ENCODE data around the gene BDKRB1. TPM values are rescaled to one million over a fixed set of nuclear protein-coding genes. Genes with fewer than 3 reads are reported as not detected.

Gene BDKRB1
- total and polyA plus RNA-seq, 10 of the 15 experiments (the other 5 are each of a cell fraction or from before 2014, with no cell fraction given) = 0.21 TPM; not detected in 9

- WGBS (ENCODE audit: insufficient coverage, insufficient replicate concordance, low lambda C conversion rate, missing lambda C conversion rate) = 26% methylated on average over 4 of the region's 4 CpGs
- H2AFZ ChIP-seq (ENCODE audit: control insufficient read depth, low read depth, low read length) = no peak overlapping the region
- no peak overlapping the region for H3K4me3 ChIP-seq
- H3K27ac ChIP-seq (ENCODE audit: control insufficient read depth, insufficient read depth) = no peak overlapping the region
- RAD21 ChIA-PET (ENCODE audit: unreplicated experiment) = interaction anchor here (0.6 kb wide), 1 partner anchor 9 kb away, joined by 3 read pairs; no protein-coding TSS in a partner anchor
- H3K9ac ChIP-seq (ENCODE audit: control insufficient read depth, insufficient read depth, low read length) = no peak overlapping the region
- H3K9me3 ChIP-seq (replicated peaks; ENCODE audit: control insufficient read depth, insufficient read depth, low read length) = no peaks in the 10 kb centered on the region
- H3K36me3 ChIP-seq (ENCODE audit: control insufficient read depth in 2 of 2, insufficient read depth in 2 of 2, low read length in 1 of 2) = no peaks in the 10 kb centered on the region
- no peak overlapping the region for H3K4me2 ChIP-seq (ENCODE audit: control insufficient read depth, insufficient read depth)
- POLR2A ChIA-PET = interaction anchor here (1.1 kb wide), 1 partner anchor 9 kb away, joined by 3 read pairs; no protein-coding TSS in a partner anchor
- no peak for FAIRE-seq
- ATAC-seq = no peak
- CTCF ChIA-PET = no interaction called here
- SMC1A ChIA-PET (ENCODE audit: uncharacterized antibody, unreplicated experiment) = no interaction called here
- no peak for DNase-seq (ENCODE audit: low read depth, low spot score)
- peaks cover 2 to 5% of the 10 kb centered on the region in 2 experiments; a peak in 3 of 4 replicates for H3K27me3 ChIP-seq (replicated peaks in 1 of 2; ENCODE audit: control insufficient read depth in 2 of 2, insufficient read depth in 2 of 2, low read length in 1 of 2)
- H3K79me2 ChIP-seq (ENCODE audit: control insufficient read depth, insufficient read depth, low read length) = no peaks in the 10 kb centered on the region
- intact Hi-C loops (cut with micrococcal nuclease; ENCODE audit: unreplicated experiment) (no loop called here), in situ Hi-C loops (cut with MboI) (no loop called here)
- no peaks in the 10 kb centered on the region for H3K4me1 ChIP-seq (ENCODE audit: control insufficient read depth, insufficient read depth, low read length)
- no TSS peak for BruUV-seq (replicated peaks)
- H4K20me1 ChIP-seq (ENCODE audit: control insufficient read depth, insufficient read depth) = no peaks in the 10 kb centered on the region
- TF ChIP-seq CBFB (IDR thresholded peaks at IDR 0.05; ENCODE audit: low read depth) = no peak
- no peak for TF ChIP-seq KLF5 (IDR thresholded peaks at IDR 0.05; ENCODE audit: partially characterized antibody)
- TF ChIP-seq ESRRA (IDR thresholded peaks at IDR 0.05; ENCODE audit: low read length) = no peak
- no peak for TF ChIP-seq HSF1 (IDR thresholded peaks at IDR 0.05; ENCODE audit: low read depth, low read length)
- TF ChIP-seq ZNF217 (IDR thresholded peaks at IDR 0.05) = no peak
- TF ChIP-seq E4F1 (IDR thresholded peaks at IDR 0.05; ENCODE audit: borderline replicate concordance, partially characterized antibody) = no peak
- no peak for TF ChIP-seq PML (IDR thresholded peaks at IDR 0.05; ENCODE audit: low read length)
- TF ChIP-seq RELB (IDR thresholded peaks at IDR 0.05; ENCODE audit: low read depth) = no peak
- no peak for TF ChIP-seq EP300 (IDR thresholded peaks at IDR 0.05; ENCODE audit: borderline replicate concordance in 1 of 2, control insufficient read depth in 1 of 2, low read depth in 2 of 2, low read length in 2 of 2)
- TF ChIP-seq CHD2 (IDR thresholded peaks at IDR 0.05; ENCODE audit: borderline replicate concordance, low read depth, low read length) = no peak
- no peak for TF ChIP-seq ASH2L (IDR thresholded peaks at IDR 0.05; ENCODE audit: borderline replicate concordance, low read depth)
- TF ChIP-seq TARDBP (IDR thresholded peaks at IDR 0.05; ENCODE audit: borderline replicate concordance) = no peak
- TF ChIP-seq ZNF384 (IDR thresholded peaks at IDR 0.05; ENCODE audit: borderline replicate concordance, low read depth, low read length) = no peak
- TF ChIP-seq EED (IDR thresholded peaks at IDR 0.05; ENCODE audit: low read depth) = no peak
- TF ChIP-seq MLLT1 (IDR thresholded peaks at IDR 0.05) = no peak
- no peak for TF ChIP-seq RBBP5 (conservative IDR thresholded peaks at IDR 0.05)
- no peak for TF ChIP-seq ZNF622 (IDR thresholded peaks at IDR 0.05)
- TF ChIP-seq POLR2AphosphoS2 (IDR thresholded peaks at IDR 0.05; ENCODE audit: low read depth, low read length) = no peak
Measured at GRCh38 chr14:96251656-96252155, 4.3 kb upstream of the BDKRB1 start.
